Left ventricle myocardium superior (tissue), 1 donor: ENCODE measurements around the gene ATP2B3. TPM values are rescaled to one million over a fixed set of nuclear protein-coding genes. Genes with fewer than 3 reads are reported as not detected.

Source experiments
- ATAC-seq: fragments of 200-7000 bp; cut with Tn5 transposase; one replicate; pipeline ENCODE4 v1.9.1; 2020; ENCODE audit warnings: mild to moderate bottlenecking, moderate library complexity
- DNase-seq: peaks from one replicate; pipeline ENCODE4 v3.0.0-alpha.2; 2020
- intact Hi-C: fragments of 100-400 bp; cut with micrococcal nuclease; formaldehyde crosslinking; loops from one replicate; pipeline ENCODE4 v1.11.0; 2022
- total RNA-seq: library from RNA; stranded (reverse); fragmentation: NEBNext Ultra II Directional; extraction: Animal tissue kit (Norgen Biotek cat#: 25700); gene quantifications from one replicate; pipeline ENCODE4 v1.2.1, GENCODE V29; 2021
- donor health status: DM: no; HTN: yes; CAD: no; lungs with severe emphysema.

ATP2B3 gene
- total RNA-seq, 1 donor from 2014 or later: not detected

- no peak for ATAC-seq
- DNase-seq: no peak
- intact Hi-C loops: no loop called here
Observed at GRCh38 chrX:153585827-153586226, 68.4 kb downstream of the ATP2B3 start.

GRCh38 chrX:153587342-153587741, 69.9 kb downstream of the ATP2B3 start:
- DNase-seq (peak; percentile 8), ATAC-seq (no peak)
- intact Hi-C loops: no loop called here

GRCh38 chrX:153588021-153588781, 70.8 kb downstream of the ATP2B3 start:
- DNase-seq (peak; percentile 9), ATAC-seq (no peak)
- intact Hi-C loops: no loop called here

GRCh38 chrX:153588782-153589446, 71.5 kb downstream of the ATP2B3 start:
- intact Hi-C loops: no loop called here
- ATAC-seq (no peak), DNase-seq (peak; percentile 6)

GRCh38 chrX:153590961-153591956, 73.8 kb downstream of the ATP2B3 start:
- DNase-seq: no peak
- no peak for ATAC-seq
- intact Hi-C loops: no loop called here

- no peak for DNase-seq
- no peak for ATAC-seq
- intact Hi-C loops: no loop called here
Observed at GRCh38 chrX:153592091-153592833, 74.8 kb downstream of the ATP2B3 start.

- ATAC-seq (peak; percentile 89), DNase-seq (peak; percentile 81)
- intact Hi-C loops: no loop called here
Observed at GRCh38 chrX:153592966-153593688, 75.7 kb downstream of the ATP2B3 start.

GRCh38 chrX:153593811-153594500, 76.5 kb downstream of the ATP2B3 start:
- ATAC-seq (no peak), DNase-seq (no peak)
- intact Hi-C loops: no loop called here

- intact Hi-C loops: no loop called here
- ATAC-seq (no peak), DNase-seq (no peak)
Observed at GRCh38 chrX:153595387-153595786, 77.9 kb downstream of the ATP2B3 start.

- no peak for DNase-seq
- intact Hi-C loops: no loop called here
- no peak for ATAC-seq
Observed at GRCh38 chrX:153595859-153596857, 78.7 kb downstream of the ATP2B3 start.

- no peak for DNase-seq
- no peak for ATAC-seq
- intact Hi-C loops: no loop called here
Observed at GRCh38 chrX:153596981-153597750, 79.7 kb downstream of the ATP2B3 start.

- DNase-seq (peak; percentile 44), ATAC-seq (peak; percentile 55)
- intact Hi-C loops: no loop called here
Observed at GRCh38 chrX:153598541-153599191, 81.2 kb downstream of the ATP2B3 start, which contains the start of gene CCNQ. Gene CCNQ, minus strand, starts transcription at chrX:153599139. Its CDS starts 66 bp downstream, at chrX:153599073.

GRCh38 chrX:153599192-153600031, 82.0 kb downstream of the ATP2B3 start:
- intact Hi-C loops: no loop called here
- ATAC-seq (peak; percentile 96), DNase-seq (peak; percentile 94)

GRCh38 chrX:153600032-153600373, 82.6 kb downstream of the ATP2B3 start:
- DNase-seq (no peak), ATAC-seq (no peak)
- intact Hi-C loops: no loop called here
